AG04450 (cell line): ENCODE results near the gene LATS2. TPM values are rescaled to one million over a fixed set of nuclear protein-coding genes. Genes with fewer than 3 reads are reported as not detected.

ENCODE experiments used
- CTCF ChIA-PET: fragments of 300-600, 350-600 bp; formaldehyde crosslinking; extraction: SDS; loops from one replicate; lab custom pipeline; 2022; ENCODE audit warnings: antibody characterized with exemption, inconsistent platforms; lab: Charles Lee
- POLR2A ChIA-PET: fragments of 350-600 bp; formaldehyde crosslinking; extraction: SDS; loops from one replicate; lab custom pipeline; 2021; ENCODE audit warnings: antibody characterized with exemption, inconsistent platforms; lab: Yijun Ruan, JAX
- DNase-seq: peaks from one replicate; pipeline ENCODE4 v3.0.0-alpha.2; 2011; ENCODE audit warnings: low read depth, low spot score
- H3K27ac ChIP-seq: one replicate; pipeline ENCODE4 v1.5.1; 2012; ENCODE audit warnings: low read depth, low read length, control low read depth
- H3K27me3 ChIP-seq: one replicate; pipeline ENCODE4 v1.6.0; 2012; ENCODE audit warnings: low read length; ENCODE audit not compliant: control insufficient read depth, insufficient read depth
- H3K4me3 ChIP-seq: 2 replicates; pipeline ENCODE4 v1.5.1; 2011; ENCODE audit warnings: mild to moderate bottlenecking, low read depth, low read length, control low read depth
- H3K9me3 ChIP-seq: 2 replicates; pipeline ENCODE4 v1.5.1; 2012; ENCODE audit warnings: low read length; ENCODE audit not compliant: control insufficient read depth, insufficient read depth
- CTCF ChIP-seq: IDR thresholded peaks from 2 replicates; pipeline ENCODE4 v1.5.1; 2011; ENCODE audit warnings: low read depth, low read length, control low read depth, inconsistent platforms
- polyA minus RNA-seq: library from RNA; depleted of rRNA, polyadenylated mRNA; stranded (reverse); fragments of >200 nt; gene quantifications from 2 replicates; pipeline ENCODE4 v1.2.3, GENCODE V29; 2011; rRNA and poly(A)+ RNA removed
- polyA plus RNA-seq: library from polyadenylated mRNA; depleted of rRNA; stranded (reverse); fragments of >200 nt; gene quantifications from 2 replicates; pipeline ENCODE4 v1.2.3, GENCODE V29; 2011; rRNA removed

The LATS2 gene
- polyA plus RNA-seq: 19.3 and 21.7 TPM in 2 replicates
- polyA minus RNA-seq: 31.4 and 33.0 TPM in 2 replicates

- Histone ChIP-seq H3K9me3 (peaks cover 8% of the 10 kb centered on the region), H3K4me3 (peak within 1 kb of the TSS; percentile 77), H3K27me3 (no peaks in the 10 kb centered on the region), H3K27ac (peak within 1 kb of the TSS; percentile 91)
- POLR2A ChIA-PET: interaction anchor here (1.0 to 1.4 kb wide), 5 partner anchors 9 to 118 kb away, joined by 3 to 13 read pairs (median 4); no protein-coding TSS in a partner anchor
- DNase-seq: peak; percentile 83
- 0 out of 2 replicates have a peak, but pooled peaks have one; percentile 18 for TF ChIP-seq CTCF
- CTCF ChIA-PET: interaction anchor here (0.9 kb wide), 1 partner anchor 72 kb away, joined by 3 read pairs; no protein-coding TSS in a partner anchor
Measured at GRCh38 chr13:21061029-21061763, at the start of gene LATS2. TSS of gene LATS2 (minus strand) at chr13:21061586. CDS start at chr13:21046026, 15,560 bp downstream.

- ChIA-PET CTCF (interaction anchor here (1.5 kb wide), 1 partner anchor 368 kb away, joined by 4 read pairs; no protein-coding TSS in a partner anchor), POLR2A (no interaction called here)
- Histone ChIP-seq H3K4me3 (no peak overlapping the region), H3K27ac (no peak overlapping the region), H3K27me3 (no peaks in the 10 kb centered on the region), H3K9me3 (no peaks in the 10 kb centered on the region; the same call in 1 of the 2 replicates)
- DNase-seq: no peak
- TF ChIP-seq CTCF: no peak
Measured at GRCh38 chr13:21109168-21109567, 47.8 kb upstream of the LATS2 start.

GRCh38 chr13:21106089-21106488 is 44.7 kb upstream of the LATS2 start:
- no peak for TF ChIP-seq CTCF
- POLR2A ChIA-PET: interaction anchor here (0.7 to 1.0 kb wide), 2 partner anchors 41 to 62 kb away, joined by 3 to 4 read pairs; no protein-coding TSS in a partner anchor
- no peak overlapping the region for H3K4me3 ChIP-seq
- peak overlapping the region; percentile 76 for H3K27ac ChIP-seq
- no peaks in the 10 kb centered on the region; the same call in 1 of the 2 replicates for H3K9me3 ChIP-seq
- peak; percentile 32 for DNase-seq
- no peaks in the 10 kb centered on the region for H3K27me3 ChIP-seq
- CTCF ChIA-PET: interaction anchor here (0.5 to 3.0 kb wide), 3 partner anchors 24 to 371 kb away, joined by 4 to 16 read pairs (median 6); no protein-coding TSS in a partner anchor

- CTCF ChIA-PET: interaction anchor here (0.7 to 1.6 kb wide), 2 partner anchors 161 to 374 kb away, joined by 3 to 4 read pairs; no protein-coding TSS in a partner anchor
- Histone ChIP-seq H3K27ac (no peak overlapping the region), H3K27me3 (no peaks in the 10 kb centered on the region), H3K9me3 (no peaks in the 10 kb centered on the region; the same call in 1 of the 2 replicates), H3K4me3 (no peak overlapping the region)
- TF ChIP-seq CTCF: no peak
- DNase-seq: no peak
- POLR2A ChIA-PET: no interaction called here
Measured at GRCh38 chr13:21104199-21105019, 43.0 kb upstream of the LATS2 start.
